ENCODE measurements around the gene RFXAP. TPM values are rescaled to one million over a fixed set of nuclear protein-coding genes. Genes with fewer than 3 reads are reported as not detected.

Gene RFXAP
- total and polyA plus RNA-seq, 9 of the 15 experiments (the other 6 are each of a cell fraction or from before 2014, with no cell fraction given) = 2.1 to 9.7 (median 2.9) TPM

DNA sequence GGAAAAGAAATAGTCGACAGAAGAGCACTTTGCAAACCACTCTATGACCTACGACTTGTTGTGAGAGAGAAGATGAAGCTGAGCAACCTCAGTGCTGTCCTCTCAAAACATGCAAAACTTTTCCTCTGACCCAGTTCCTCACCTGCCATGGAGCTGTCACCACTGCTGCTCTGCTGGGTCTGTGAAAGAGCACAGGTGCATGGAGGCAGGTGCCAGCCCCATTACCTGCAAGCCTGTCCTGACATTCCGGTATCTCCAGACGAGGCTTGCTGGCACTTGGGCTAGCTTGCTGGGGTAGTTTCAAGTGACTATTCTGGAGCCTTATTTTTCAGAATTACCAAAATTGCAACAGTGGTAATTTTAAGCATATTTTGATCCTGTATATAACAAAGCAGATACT is 49.5 kb upstream of the RFXAP start:
- in situ Hi-C loops (cut with MboI) = no loop called here
- Histone ChIP-seq H3K27me3 (ENCODE audit: control insufficient read depth in 2 of 2, insufficient read depth in 2 of 2, low read length in 2 of 2) (no peaks in the 10 kb centered on the region), H3K9me1 (ENCODE audit: control insufficient read depth, insufficient read depth, low read length) (no peaks in the 10 kb centered on the region), H2AFZ (ENCODE audit: low read depth, low read length) (no peak overlapping the region), H3K36me3 (ENCODE audit: control insufficient read depth, insufficient read depth, low read length) (no peaks in the 10 kb centered on the region), H3K9ac (ENCODE audit: insufficient read depth in 1 of 2, low read depth in 2 of 2, low read length in 2 of 2) (no peak overlapping the region), H4K20me1 (replicated peaks; ENCODE audit: control insufficient read depth, insufficient read depth, low read length) (no peaks in the 10 kb centered on the region), H3K27ac (ENCODE audit: extremely low read depth, low read depth, low read length) (no peak overlapping the region), H3K79me2 (ENCODE audit: control insufficient read depth, insufficient read depth, low read length) (no peaks in the 10 kb centered on the region), H3K4me2 (ENCODE audit: insufficient read depth, low read length) (no peak overlapping the region), H3K4me3 (no peak overlapping the region), H3K9me3 (replicated peaks; ENCODE audit: control insufficient read depth, insufficient read depth, low read depth, low read length) (no peaks in the 10 kb centered on the region), H3K4me1 (replicated peaks in 1 of 2; ENCODE audit: control insufficient read depth in 2 of 2, insufficient read depth in 2 of 2, low read length in 2 of 2) (no peaks in the 10 kb centered on the region)
- no TSS peak for BruUV-seq (replicated peaks)
- ATAC-seq (no peak), DNase-seq (ENCODE audit: extremely low read depth in 1 of 4, low spot score in 3 of 4) (no peak), FAIRE-seq (no peak)
- 0% methylated on average over 2 of the region's 4 CpGs for WGBS (ENCODE audit: insufficient coverage, low coverage, missing lambda C conversion rate)
- ChIA-PET CTCF (ENCODE audit: low intra/inter-chr PET ratio) (no interaction called here), POLR2A (no interaction called here)
- no peak for TF ChIP-seq HDGF (IDR thresholded peaks at IDR 0.05)
- TF ChIP-seq ARNT (IDR thresholded peaks at IDR 0.05) = no peak
- TF ChIP-seq, protein P1, sequence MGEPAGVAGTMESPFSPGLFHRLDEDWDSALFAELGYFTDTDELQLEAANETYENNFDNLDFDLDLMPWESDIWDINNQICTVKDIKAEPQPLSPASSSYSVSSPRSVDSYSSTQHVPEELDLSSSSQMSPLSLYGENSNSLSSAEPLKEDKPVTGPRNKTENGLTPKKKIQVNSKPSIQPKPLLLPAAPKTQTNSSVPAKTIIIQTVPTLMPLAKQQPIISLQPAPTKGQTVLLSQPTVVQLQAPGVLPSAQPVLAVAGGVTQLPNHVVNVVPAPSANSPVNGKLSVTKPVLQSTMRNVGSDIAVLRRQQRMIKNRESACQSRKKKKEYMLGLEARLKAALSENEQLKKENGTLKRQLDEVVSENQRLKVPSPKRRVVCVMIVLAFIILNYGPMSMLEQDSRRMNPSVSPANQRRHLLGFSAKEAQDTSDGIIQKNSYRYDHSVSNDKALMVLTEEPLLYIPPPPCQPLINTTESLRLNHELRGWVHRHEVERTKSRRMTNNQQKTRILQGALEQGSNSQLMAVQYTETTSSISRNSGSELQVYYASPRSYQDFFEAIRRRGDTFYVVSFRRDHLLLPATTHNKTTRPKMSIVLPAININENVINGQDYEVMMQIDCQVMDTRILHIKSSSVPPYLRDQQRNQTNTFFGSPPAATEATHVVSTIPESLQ (CRISPR knock-in tag; IDR thresholded peaks at IDR 0.05) = no peak
- no peak for TF ChIP-seq GATAD2B (IDR thresholded peaks at IDR 0.05; ENCODE audit: borderline replicate concordance)
- TF ChIP-seq XRCC5 (IDR thresholded peaks at IDR 0.05; ENCODE audit: low read depth, low read length) = no peak
- TF ChIP-seq CREB1 (IDR thresholded peaks at IDR 0.05) = no peak
- no peak for TF ChIP-seq CREB1 (CRISPR knock-in tag; IDR thresholded peaks at IDR 0.05)
- no peak for TF ChIP-seq TEAD1 (CRISPR knock-in tag; IDR thresholded peaks at IDR 0.05)
- no peak for TF ChIP-seq OTX1 (CRISPR knock-in tag; IDR thresholded peaks at IDR 0.05)
- intact Hi-C loops (cut with micrococcal nuclease) = no loop called here
